Right hindlimb (tissue), 1 donor: ENCODE measurements around the gene ST7.

ENCODE experiments used
- DNase-seq: peaks from one replicate; pipeline ENCODE4 v3.0.0-alpha.2; 2018

The ST7 gene

GRCh38 chr7:117164620-117165019, 211.3 kb downstream of the ST7 start:
- no peak for DNase-seq

GRCh38 chr7:117165656-117166055, 212.4 kb downstream of the ST7 start:
- DNase-seq = no peak

GRCh38 chr7:117169907-117170306, 216.6 kb downstream of the ST7 start:
- no peak for DNase-seq

GRCh38 chr7:117171106-117171505, 217.8 kb downstream of the ST7 start:
- no peak for DNase-seq

DNA sequence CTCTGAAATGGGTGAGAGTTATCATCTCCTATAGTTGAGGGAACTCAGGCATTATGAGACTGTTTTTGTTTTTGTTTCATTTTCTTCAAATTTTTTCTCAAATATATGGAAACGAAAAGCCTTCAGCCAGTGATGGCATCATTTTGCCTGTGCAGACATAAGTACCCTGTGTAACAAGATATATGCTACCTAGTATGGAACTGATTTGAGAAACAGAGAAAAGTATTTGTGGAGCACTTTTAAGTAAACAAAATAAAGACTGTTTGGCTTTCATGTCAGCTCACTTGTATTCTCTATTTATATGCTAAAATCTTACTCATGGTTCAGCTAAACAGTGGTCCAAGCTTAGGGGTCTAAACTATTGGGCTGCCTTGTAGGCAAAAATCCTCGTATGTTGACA, 219.0 kb downstream of the ST7 start:
- DNase-seq = no peak

- no peak for DNase-seq
Measured at GRCh38 chr7:117173035-117173770, 219.9 kb downstream of the ST7 start.

GRCh38 chr7:117176206-117176605, 222.9 kb downstream of the ST7 start:
- DNase-seq = no peak

DNA sequence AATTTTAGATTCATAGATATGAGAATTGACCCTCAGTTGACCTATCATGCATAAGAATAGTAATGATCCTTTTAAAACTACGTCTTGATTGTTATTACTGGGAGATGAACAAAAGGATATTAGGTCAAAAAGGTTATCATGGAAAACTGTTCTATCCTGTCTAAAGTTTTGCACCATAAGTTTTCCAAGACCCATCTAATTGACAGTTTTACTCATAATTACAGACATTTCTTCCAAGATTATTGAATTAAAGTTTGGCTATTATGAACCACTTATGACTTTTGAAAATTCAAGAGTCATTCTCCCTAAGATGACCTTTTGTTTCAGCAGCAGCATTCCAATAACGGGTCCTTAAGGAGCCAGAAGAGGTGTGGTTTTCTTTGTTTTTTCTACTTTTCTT, 225.3 kb downstream of the ST7 start:
- no peak for DNase-seq

DNA sequence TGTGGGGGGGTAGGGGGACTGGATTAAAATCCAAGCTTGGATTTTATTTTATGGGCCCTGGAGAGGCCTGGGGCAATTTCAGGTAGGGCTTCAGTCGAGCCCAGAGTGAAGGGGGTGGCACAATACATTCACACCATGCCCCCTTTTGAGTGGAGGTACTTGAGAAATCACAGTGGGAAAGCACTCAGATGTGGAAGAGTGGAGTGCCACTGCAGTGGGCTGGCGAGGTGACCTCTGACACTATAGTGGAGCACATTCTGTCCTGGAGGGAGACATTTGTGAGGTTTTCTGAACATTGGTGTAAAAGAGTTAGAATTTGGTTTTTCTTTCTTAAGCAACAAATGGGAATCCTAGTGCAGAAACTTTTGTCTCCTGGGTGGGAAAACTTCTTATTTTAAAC, 226.4 kb downstream of the ST7 start:
- DNase-seq = no peak

- no peak for DNase-seq
Measured at GRCh38 chr7:117183729-117184128, 230.4 kb downstream of the ST7 start.

- no peak for DNase-seq
Measured at GRCh38 chr7:117184367-117184766, 231.1 kb downstream of the ST7 start.

GRCh38 chr7:117185124-117185523, 231.8 kb downstream of the ST7 start:
- DNase-seq = no peak

DNA sequence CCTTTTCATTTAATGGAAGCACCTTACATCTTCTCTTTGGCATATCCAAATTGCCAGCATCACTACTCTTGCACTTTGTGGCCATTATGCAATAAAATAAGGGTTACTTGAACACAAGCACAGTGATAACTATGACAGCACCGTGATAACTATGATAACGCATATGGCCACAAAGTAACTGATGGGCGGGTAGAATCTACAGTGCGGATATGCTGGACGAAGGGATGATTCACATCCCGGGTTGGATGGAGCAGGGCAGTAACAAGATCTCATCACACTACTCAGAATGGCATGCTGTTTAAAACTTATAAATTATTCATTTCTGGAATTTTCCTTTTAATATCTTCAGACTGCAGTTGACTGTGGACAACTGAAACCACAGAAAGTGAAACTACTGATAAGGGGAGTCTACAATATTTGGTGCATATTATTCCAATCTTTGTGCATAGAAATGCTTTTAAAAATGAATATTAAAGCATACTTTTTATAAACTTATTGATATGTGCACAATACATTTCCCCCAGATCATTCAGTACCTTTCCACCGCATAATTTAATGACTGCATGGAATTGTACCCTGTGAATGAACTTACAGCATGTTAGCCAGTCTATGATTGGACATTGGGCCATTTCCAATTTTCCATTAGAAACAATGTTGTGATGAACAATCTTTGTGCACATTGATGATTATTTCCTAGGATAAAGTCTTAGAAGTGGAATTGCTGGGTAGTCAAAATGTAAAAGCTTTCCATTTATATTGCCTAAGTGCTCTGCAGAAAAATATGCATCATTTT, 233.1 kb downstream of the ST7 start:
- no peak for DNase-seq

DNA sequence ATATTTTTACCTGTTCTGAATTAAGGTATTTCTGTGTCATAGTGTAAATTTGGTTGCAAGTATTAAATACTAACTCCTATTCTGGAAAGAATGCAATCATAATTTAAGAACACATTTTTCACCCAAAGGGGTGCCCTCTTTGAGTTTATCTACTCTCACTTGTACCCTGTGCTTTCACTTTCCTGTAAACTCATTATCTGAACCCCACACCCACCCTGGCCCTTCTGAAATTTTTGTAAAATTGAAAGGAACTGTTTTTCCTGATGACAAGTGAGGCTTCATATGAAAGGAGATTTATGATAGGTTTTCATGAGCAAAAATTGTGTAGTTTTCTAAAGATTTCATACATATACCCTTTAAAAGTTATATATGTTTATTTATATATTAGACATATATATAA, 235.1 kb downstream of the ST7 start:
- DNase-seq = no peak

DNA sequence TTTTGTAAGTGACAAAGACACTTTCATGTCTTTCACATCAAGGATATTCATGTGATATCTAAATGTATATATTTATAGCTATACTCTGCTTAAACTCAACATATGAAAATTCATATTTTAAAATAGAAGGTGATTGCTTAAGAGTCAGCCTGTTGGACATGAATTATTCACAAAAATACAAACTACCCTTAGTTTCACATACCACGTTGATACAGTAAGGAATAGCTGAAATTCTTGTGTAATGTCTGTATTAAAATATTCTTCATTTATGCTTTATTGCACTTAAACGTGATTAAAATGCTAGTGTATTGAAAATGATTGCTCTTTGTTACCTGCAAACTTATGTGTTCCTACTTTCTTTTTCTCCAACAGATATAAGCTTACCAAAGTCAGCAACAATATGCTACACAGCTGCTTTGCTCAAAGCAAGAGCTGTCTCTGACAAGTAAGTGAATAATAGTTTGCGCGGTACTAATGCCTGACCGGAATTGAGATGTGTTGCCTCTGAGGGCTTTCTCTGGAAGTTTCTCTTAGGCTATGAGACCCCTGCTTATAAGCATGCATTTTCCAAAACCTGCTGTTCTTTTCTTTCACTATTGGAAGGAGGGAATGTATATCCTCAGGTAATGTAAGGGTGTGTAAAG, 235.8 kb downstream of the ST7 start:
- DNase-seq = no peak

GRCh38 chr7:117190104-117190503, 236.8 kb downstream of the ST7 start:
- DNase-seq = no peak

- DNase-seq = no peak
Measured at GRCh38 chr7:117190746-117191435, 237.6 kb downstream of the ST7 start.

DNA sequence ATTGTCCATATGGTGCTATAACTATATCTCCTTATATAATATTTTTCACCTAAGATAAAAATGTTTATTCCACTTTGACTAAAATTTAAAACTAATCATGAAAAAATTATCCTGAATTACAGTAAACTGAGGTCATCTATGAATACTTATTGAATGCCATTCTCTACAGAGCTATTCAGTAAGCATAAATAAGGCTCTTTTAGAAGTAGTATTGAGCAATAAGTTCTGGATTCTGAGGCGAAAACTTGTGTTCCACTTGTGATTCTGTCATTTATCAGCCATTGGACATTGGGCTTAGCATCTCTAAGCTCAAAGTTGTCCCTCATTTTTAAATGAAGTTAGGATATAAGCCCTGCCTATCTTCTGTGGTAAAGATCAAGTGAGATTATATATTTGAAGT, 238.8 kb downstream of the ST7 start:
- DNase-seq = no peak

- no peak for DNase-seq
Measured at GRCh38 chr7:117193564-117193963, 240.3 kb downstream of the ST7 start.

GRCh38 chr7:117194445-117194844, 241.1 kb downstream of the ST7 start:
- no peak for DNase-seq

DNA sequence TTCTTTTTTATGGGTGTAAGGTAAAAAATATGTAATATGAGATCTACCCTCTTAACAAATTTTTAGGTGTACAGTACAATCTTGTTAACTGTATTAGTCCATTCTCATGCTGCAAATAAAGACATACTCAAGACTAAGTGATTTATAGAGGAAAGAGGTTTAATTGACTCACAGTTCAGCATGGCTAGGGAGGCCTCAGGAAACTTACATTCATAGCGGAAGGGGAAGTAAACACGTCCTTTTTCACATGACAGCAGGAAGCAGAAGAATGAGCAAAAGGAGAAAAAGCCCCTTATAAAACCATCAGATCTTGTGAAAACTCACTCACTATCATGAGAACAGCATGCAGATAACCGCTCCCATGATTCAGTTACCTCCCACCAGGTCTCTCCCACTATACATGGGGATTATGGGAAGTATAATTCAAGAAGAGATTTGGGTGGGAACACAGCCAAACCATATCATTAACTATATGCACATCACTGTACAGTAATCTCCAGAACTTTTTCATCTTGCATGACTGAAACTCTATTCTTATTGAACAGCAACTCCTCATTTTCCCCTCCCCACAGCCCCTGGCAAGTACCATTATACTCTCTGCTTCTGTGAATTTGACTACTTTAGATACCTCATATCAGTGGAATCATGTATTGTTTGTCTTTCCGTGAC, 242.2 kb downstream of the ST7 start:
- no peak for DNase-seq

DNA sequence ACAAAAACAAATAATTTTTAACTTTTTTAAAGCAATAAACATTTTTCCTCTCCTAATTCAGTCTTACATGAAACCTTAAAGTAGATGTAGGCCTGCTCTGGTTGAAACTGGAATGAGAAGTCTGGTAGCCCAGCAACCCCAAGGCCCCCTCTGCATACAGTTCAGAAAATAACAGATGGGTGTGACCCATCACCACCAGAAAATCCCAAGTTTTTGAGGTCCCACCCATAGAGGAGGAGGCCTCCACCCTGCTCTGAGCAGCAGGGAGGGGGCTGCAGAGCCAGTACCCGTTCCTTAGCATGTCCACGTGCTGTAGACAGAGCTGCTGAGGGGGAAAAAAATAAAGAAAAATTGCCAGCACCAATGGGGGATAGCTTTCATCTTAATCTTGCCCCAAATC, 246.8 kb downstream of the ST7 start:
- DNase-seq = no peak
